T-helper 22 cell (primary cell): ENCODE measurements around the gene KRT38.

Experiments used
- DNase-seq: peaks from one replicate; pipeline ENCODE4 v3.0.0-alpha.2; 2020; ENCODE audit warnings: low read depth

Gene KRT38

DNA sequence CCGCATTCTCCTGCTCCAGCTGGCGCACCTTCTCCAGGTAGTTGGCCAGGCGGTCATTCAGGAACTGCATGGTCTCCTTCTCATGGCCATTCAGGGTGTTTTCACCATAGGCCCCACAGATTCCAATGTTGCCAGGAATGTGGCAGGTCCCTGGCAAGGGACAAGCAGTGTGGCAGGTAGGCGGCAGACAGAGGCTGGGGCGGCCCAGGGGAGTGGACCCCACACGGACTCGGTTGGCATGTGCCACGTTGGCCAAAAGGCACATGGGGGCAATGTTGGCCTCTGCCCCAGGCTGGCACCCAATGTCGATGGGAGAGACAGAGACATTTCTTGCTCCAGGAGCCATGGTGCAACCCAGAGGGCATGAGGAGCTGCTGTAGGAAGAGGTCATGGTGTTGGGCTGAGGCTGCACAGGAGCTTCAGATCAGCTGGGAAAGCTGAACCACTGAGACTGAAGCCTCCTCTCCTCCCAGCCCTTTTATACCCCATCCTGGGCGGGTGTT lies at the start of gene KRT38:
TSS of gene KRT38 (minus strand) at position 453 of the 503 bp plus-strand sequence. CDS start at position 391, 62 bp downstream.
- no peak for DNase-seq

- DNase-seq = no peak
Observed at GRCh38 chr17:41489531-41489930, 48.7 kb upstream of the KRT38 start, which contains the start of gene KRT36. TSS of gene KRT36 (minus strand) at chr17:41489910. CDS start at chr17:41489864, 46 bp downstream.

DNA sequence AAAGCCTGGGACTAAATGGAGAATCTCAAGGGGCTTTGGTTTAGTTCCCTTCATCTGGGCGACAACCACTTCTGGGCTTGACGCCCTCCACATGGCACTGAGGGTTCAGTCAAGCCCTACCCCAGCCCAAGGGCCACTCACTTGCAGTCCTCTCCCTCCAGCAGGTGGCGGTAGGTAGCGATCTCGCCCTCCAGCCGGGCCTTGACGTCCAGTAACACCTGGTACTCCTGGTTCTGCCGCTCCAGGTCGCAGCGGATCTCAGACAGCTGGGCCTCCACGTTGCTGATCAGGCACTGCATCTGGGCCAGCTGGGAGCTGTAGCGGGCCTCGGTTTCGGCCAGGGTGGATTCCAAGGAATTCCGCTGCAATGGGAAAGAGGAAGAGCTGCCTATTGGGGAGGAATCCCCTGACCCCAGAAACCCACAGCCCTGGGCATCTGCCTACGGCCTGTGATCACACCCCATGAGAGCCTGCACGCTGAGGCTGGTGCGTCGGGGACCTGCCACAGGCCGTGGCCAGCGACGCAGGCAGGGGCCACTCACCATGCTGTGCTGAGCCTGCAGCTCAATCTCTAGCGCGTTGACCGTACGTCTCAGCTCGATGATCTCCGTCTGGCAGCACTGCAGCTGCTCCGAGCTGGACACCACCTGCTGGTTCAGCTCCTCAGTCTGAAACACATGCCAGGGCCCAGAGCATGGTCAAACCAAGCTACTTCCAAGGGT lies 46.2 kb upstream of the KRT38 start:
- DNase-seq = no peak

DNA sequence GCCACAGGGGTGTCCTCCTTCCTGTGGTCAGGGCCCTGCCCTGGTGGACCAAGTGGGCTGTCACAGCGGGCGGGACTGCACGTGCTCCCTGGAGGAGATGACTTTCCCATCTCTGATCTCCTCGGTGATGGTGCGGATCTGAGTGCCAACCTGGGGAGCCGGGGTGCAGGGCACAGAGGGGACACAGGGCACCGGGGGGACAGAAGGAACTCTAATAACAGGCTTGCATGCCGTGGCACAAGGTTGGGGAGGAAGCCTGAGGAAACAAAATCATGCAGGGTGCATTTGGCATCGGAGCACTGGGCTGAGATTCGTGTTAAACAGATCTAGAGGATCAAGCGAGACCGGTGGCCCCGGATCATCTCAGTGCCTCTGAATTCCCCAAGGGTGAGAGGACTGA lies 45.5 kb upstream of the KRT38 start:
- DNase-seq = no peak

GRCh38 chr17:41484920-41485904 lies 44.4 kb upstream of the KRT38 start:
- DNase-seq = no peak

DNA sequence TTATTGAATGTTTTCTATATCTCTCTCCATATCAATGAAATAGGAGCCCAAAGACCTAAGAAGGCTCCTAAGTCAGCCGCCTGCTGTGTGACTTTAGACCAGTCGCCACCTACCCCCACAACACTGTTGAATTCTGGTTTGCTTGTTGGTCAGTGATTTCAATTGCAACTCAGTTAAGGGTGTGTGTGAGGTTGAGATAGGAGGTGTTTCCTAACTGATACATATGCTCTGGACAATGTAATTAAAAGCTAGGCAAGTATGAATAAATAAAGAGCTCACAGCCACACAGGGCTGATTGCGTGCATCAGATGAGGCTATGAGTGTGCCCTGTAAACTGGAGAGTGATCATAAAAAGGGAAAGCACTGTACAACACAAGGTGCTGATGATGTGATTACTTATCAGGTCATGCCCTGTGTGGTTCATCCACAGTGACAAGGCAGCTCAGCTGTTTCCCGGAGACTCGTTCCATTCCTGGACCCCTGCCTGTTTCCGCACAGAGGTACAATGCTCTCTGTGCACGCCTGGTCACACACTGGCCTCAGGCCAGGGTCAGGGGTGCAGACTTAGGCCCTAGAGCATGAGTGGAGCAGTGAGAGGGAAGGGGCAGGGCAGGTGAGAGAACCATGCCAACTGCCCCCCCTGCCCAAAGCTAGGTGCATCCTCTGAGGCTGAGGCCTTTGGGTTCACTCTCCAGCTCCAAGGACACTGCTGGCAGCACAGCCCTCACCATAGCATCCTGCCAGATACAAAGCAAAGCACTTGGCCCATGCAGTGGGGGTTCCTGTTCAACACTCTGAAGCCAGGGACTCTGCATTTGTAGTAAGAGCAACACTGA lies 43.4 kb upstream of the KRT38 start:
- no peak for DNase-seq

- DNase-seq = no peak
Observed at GRCh38 chr17:41483531-41483930, 42.7 kb upstream of the KRT38 start.

DNA sequence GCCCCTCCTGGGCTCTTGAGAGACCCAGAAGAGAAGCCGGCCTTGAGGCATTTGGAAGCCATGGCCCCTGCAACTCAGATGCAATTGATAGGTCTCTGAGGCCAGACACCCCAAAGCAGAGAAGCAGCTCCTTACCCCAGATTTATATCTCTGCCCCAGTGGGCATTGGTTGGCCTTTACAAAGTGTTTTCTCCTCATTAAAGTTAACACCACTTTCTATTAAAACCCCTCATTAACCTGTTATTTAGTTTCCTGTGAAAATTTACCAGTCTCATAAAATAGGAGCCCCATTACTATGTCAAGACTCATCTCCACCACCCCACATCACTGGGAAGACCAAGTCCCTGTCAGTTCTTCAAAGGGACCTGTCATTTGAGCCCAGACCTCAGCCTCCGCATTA lies 40.3 kb upstream of the KRT38 start, which contains the start of gene KRT35:
TSS of gene KRT35 (minus strand) at position 116 of the 400 bp plus-strand sequence. CDS start at position 62, 54 bp downstream.
- no peak for DNase-seq

DNA sequence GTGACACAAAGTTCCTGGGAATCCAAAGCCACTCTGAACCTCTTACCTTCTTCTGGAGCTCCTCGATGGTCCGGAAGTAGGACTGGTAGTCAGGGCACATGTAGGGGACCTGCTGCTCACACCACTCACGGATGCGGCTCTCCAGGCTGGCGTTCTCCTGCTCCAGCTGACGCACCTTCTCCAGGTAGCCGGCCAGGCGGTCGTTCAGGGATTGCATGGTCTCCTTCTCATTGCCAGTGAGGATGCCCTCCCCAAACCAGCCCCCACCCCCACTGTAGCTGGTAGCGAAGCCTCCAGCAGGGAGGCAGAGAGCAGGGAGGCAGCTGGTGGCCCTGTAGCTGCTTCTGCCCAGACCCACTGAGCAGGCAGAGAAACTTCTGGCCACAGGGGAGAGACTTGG lies 39.8 kb upstream of the KRT38 start:
- DNase-seq = no peak

DNA sequence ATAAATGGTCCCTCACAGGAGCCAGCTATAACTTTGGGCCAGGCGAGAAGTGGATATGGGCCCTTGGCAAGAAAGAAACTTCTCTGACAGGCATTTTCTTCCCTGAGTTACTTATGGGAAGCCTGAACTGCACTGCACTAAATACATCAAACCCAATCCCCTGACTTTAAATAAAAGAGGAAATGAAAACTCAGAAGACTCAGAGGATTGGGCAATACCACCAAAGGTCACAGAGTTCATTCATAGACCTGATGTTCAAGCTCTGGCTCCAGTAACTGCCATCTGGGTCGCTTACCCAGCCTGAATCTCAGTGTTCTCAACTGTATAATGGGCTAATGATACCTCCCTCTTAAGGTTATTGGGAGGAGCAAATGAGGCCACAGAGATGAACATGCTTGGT lies 39.4 kb upstream of the KRT38 start:
- no peak for DNase-seq

- no peak for DNase-seq
Observed at GRCh38 chr17:41478237-41478636, 37.5 kb upstream of the KRT38 start.

- DNase-seq = no peak
Observed at GRCh38 chr17:41476866-41477815, 36.4 kb upstream of the KRT38 start.

GRCh38 chr17:41475421-41475820 lies 34.6 kb upstream of the KRT38 start:
- DNase-seq = no peak

- no peak for DNase-seq
Observed at GRCh38 chr17:41474863-41475262, 34.1 kb upstream of the KRT38 start.

GRCh38 chr17:41468346-41468745 lies 27.6 kb upstream of the KRT38 start:
- no peak for DNase-seq

- no peak for DNase-seq
Observed at GRCh38 chr17:41467561-41467960, 26.8 kb upstream of the KRT38 start.

DNA sequence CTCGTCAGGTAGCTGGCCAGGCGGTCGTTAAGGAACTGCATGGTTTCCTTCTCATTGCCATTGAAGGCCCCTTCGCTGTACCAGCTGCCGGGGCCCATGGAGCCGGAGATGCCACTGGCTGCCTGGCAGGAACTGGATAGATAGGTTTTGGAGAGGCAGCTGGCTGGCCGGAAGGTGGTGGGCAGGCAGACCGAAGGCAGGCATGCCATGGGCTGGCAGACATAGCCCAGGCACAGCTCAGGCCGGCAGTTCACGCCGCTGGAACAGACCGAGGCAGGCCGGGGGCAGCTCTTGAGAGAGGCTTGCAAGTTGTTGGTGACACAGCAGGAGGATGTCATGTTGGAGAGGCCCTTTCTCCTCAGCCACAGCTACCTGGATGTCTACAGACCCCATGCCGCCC lies 26.2 kb upstream of the KRT38 start, which contains the start of gene KRT32:
TSS of gene KRT32 (minus strand) at position 399 of the 400 bp plus-strand sequence. CDS start at position 338, 61 bp downstream.
- DNase-seq = no peak

DNA sequence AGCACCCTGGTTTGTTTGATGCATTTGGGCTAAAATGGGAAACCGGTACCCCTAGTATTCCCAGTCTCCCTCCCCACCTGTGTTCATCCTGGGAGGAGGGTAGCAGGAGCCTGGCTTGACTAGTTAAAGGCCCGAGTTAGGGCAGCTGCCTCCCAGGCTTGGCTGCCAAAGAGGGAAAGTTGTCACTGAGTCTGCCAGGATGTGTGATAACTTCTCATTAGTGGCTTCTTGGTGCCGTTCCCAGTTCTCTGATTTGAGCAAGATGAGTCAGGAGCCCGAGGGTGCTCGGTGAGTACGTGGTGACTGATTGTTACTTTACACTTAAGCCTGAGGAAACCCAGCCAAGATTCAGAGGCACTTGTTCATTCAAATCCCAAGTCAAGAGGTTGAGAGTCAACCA lies 23.9 kb upstream of the KRT38 start:
- no peak for DNase-seq

DNA sequence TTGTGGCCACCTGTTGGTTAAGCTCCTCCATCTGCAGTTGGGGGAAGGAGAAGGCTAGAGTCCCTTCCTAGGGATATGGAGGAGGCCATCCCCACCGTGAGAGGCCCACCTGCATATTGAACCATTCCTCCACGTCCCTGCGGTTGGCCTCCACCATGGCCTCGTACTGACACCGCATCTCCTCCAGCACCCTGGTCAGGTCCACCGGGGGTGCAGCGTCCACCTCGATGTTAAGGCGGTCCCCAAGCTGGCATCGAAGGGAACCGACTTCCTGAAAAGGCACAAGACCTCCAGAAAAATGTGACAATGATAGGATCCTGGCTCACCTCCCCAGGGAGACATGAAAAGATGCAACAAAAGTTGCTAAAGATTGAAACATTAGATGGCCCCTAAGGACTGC lies 23.4 kb upstream of the KRT38 start:
- no peak for DNase-seq

GRCh38 chr17:41463746-41464145 lies 23.0 kb upstream of the KRT38 start:
- DNase-seq = no peak
